Right atrium auricular region (tissue), 2 donors: ENCODE measurements around the gene ZBTB40. TPM values are rescaled to one million over a fixed set of nuclear protein-coding genes. Genes with fewer than 3 reads are reported as not detected.

Experiments used
- DNase-seq: peaks from one replicate; pipeline ENCODE4 v3.0.0-alpha.2; 2019; ENCODE audit warnings: low spot score
- H3K27ac ChIP-seq, 2 donors: fragments of 200-600 bp; sonication (generic); 1 replicate in 1 of 2; 2 replicates in 1 of 2; pipeline ENCODE4 v1.5.1; 2016 to 2019
- H3K27me3 ChIP-seq, 2 donors: fragments of 200-600 bp; sonication (generic); one replicate each; pipeline versions ENCODE4 v1.5.1 to v1.6.0; 2017 to 2019
- H3K36me3 ChIP-seq: fragments of 200-600 bp; sonication (generic); one replicate; pipeline ENCODE4 v1.5.1; 2016
- H3K4me1 ChIP-seq, 2 donors: fragments of 200-600 bp; sonication (generic); one replicate each; pipeline versions ENCODE4 v1.5.1 to v1.6.0; 2017 to 2019
- H3K4me3 ChIP-seq, 2 donors: fragments of 200-600 bp; sonication (generic); 1 replicate in 1 of 2; 2 replicates in 1 of 2; pipeline ENCODE4 v1.5.1; 2017 to 2019; ENCODE audit warnings: mild to moderate bottlenecking in 1 of 2, moderate library complexity in 1 of 2
- H3K9me3 ChIP-seq, 2 donors: fragments of 200-600 bp; sonication (generic); one replicate each; pipeline ENCODE4 v1.5.1; 2019
- total RNA-seq, 2 donors: library from RNA; depleted of rRNA; stranded (reverse); fragments of >200 nt; gene quantifications; one replicate each; pipeline ENCODE4 v1.1.0, GENCODE V29; 2016
- TF ChIP-seq, protein P1 (sequence below), 2 donors: fragments of 200-600 bp; sonication (generic); IDR thresholded peaks; one replicate each; pipeline ENCODE4 v1.5.1; 2019; ENCODE audit warnings: antibody characterized with exemption in 2 of 2

The ZBTB40 gene
- total RNA-seq, 2 donors from 2014 or later, result 10.4 to 12.5 TPM

DNA sequence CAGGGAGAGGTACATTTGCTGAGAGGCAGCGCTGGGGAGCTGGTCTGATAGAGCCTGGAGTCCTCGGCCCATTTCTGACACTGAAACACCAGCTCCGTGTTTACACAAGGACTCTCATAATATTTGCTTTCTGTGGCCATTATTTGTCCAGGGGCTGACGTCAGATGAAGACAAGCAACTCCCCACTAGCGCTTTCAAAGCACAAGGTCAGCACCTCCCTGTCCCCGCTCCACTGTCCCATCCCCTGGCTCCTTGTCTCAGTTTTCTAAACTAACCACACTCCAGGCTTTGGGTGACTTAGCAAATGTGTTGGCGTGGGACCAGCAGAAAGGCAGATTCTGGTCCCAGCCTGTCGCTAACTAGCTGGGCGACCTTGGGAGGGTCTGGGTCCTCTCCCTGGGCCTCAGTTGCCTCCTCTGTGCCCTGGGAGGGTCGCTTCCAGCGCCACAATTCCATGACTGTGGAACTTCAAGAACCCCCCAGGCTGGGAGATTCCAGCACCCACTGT is 37.4 kb upstream of the ZBTB40 start:
- peaks cover 0 to 10% of the 10 kb centered on the region in 2 donors for H3K4me1 ChIP-seq
- TF ChIP-seq, protein P1, sequence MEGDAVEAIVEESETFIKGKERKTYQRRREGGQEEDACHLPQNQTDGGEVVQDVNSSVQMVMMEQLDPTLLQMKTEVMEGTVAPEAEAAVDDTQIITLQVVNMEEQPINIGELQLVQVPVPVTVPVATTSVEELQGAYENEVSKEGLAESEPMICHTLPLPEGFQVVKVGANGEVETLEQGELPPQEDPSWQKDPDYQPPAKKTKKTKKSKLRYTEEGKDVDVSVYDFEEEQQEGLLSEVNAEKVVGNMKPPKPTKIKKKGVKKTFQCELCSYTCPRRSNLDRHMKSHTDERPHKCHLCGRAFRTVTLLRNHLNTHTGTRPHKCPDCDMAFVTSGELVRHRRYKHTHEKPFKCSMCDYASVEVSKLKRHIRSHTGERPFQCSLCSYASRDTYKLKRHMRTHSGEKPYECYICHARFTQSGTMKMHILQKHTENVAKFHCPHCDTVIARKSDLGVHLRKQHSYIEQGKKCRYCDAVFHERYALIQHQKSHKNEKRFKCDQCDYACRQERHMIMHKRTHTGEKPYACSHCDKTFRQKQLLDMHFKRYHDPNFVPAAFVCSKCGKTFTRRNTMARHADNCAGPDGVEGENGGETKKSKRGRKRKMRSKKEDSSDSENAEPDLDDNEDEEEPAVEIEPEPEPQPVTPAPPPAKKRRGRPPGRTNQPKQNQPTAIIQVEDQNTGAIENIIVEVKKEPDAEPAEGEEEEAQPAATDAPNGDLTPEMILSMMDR (IDR thresholded peaks at IDR 0.05), result no peak
- no peaks in the 10 kb centered on the region for H3K27me3 ChIP-seq
- H3K36me3 ChIP-seq, result no peaks in the 10 kb centered on the region
- no peak overlapping the region for H3K4me3 ChIP-seq
- no peaks in the 10 kb centered on the region for H3K9me3 ChIP-seq
- no peak for DNase-seq
- no peak overlapping the region for H3K27ac ChIP-seq

DNA sequence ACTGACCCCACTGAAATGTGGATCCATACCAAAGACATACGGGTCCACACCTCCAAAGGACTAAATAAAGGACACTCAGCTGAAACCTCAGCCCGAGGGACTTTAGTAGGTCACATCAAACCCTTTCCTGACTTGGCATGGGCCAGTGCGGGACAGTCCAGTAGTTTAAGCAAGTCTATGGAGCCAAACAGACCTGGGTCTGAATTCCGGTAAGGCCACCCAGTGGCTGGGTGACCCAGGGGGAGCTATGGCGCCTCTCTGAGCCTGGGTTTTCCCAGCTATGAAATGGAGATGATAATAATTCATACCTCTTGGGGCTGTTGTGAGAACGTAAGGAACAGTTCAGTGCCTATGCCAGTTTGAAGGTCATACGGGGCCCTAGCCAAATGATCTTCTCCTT is 36.2 kb upstream of the ZBTB40 start:
- Histone ChIP-seq H3K9me3 (no peaks in the 10 kb centered on the region), H3K27ac (no peak overlapping the region), H3K4me3 (no peak overlapping the region), H3K36me3 (no peaks in the 10 kb centered on the region), H3K27me3 (no peaks in the 10 kb centered on the region), H3K4me1 (peaks cover 0 to 15% of the 10 kb centered on the region in 2 donors)
- no peak for DNase-seq
- TF ChIP-seq, protein P1 (IDR thresholded peaks at IDR 0.05), result no peak

DNA sequence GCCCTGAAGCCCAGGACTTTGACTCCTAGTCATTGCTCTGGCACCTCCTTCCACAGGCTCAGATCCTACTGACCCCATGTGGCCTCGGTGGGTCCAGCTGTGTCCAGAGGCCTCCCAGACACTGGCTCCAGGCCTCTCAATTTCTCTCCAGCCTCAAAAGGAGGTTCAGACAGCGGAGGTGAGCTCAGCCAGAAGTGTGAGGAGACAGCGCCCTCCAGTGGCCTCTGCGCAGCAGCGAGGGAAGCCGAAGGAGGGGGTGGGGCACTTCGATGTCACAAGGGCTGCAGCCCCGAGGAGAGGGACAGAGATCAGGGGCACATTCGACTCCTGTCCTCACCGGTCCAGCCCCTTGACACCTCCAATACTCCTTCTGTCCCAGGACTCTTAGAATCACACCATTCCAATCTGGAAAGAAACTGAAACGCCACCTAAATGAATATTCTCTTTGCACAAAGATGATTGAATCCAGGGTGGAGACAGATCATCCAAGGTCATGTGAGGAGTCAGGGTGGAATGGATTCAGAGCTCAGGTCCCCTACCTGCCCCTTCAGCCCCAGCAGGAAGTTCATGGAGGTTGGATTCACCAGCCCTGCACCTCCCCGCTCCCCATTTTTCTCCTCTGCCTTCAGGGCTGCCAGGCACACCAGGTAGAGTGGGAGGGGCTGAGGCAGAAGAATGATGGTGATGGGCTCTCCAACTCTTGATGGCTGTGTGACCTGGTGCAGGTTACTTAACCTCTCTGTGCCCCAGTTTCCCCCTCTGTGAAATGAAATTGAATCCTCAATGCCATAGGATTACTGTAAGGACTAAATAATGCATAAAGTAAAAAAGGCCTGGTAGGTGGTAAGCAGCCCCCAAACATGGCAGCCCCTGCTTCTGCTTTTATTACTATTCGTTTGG is 34.8 kb upstream of the ZBTB40 start:
- Histone ChIP-seq H3K9me3 (no peaks in the 10 kb centered on the region), H3K27ac (no peak overlapping the region), H3K4me1 (peaks cover 0 to 15% of the 10 kb centered on the region in 2 donors), H3K36me3 (no peaks in the 10 kb centered on the region), H3K27me3 (no peaks in the 10 kb centered on the region), H3K4me3 (no peak overlapping the region)
- TF ChIP-seq, protein P1 (IDR thresholded peaks at IDR 0.05), result peak; percentile 59 to 79
- peak; percentile 1 for DNase-seq

DNA sequence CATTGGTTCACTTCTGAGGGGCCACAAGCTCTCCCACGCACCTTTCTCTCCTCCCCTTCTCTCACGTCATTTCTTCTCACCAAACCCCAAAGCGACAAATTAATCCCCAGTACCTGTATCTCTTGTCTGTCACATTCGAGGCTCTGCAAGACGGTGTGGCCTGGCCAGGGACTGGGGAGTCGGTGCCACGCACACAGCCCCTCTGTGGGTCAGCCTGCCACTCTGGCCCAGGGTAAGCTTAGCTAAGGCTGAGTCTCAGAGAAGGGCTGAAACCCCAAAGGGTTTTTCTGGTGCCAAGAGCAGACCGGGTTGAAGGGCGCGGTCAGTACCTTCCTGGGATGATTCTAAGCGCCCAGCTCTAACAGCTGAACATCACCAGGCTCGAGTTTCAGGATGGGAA is 34.2 kb upstream of the ZBTB40 start:
- no peak overlapping the region for H3K27ac ChIP-seq
- no peaks in the 10 kb centered on the region for H3K9me3 ChIP-seq
- peak; percentile 13 for DNase-seq
- H3K36me3 ChIP-seq, result no peaks in the 10 kb centered on the region
- H3K4me3 ChIP-seq, result no peak overlapping the region
- TF ChIP-seq, protein P1 (IDR thresholded peaks at IDR 0.05), result no peak
- H3K27me3 ChIP-seq, result no peaks in the 10 kb centered on the region
- peaks cover 0 to 15% of the 10 kb centered on the region in 2 donors for H3K4me1 ChIP-seq

DNA sequence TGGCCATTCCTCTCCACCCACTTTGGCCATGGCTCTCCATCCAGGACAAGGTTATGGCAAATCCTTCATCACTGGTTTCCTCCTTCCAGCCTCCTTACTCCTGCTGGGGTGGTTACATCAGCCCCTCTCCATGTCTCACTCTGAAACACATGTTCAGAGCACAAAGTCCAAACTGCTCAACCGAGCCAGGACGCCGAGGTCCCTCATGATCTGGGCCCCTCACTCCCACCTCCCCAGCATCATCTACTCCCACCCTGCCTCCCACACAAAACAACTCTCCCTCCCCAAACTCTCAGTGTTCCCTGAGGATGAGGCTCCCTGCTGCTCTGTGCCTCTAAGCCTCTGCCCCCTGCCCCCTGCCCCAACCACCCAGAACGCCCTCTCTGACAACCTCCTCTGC is 33.3 kb upstream of the ZBTB40 start:
- TF ChIP-seq, protein P1 (IDR thresholded peaks at IDR 0.05), result no peak
- H3K27ac ChIP-seq, result no peak overlapping the region
- no peak overlapping the region for H3K4me3 ChIP-seq
- no peaks in the 10 kb centered on the region for H3K36me3 ChIP-seq
- DNase-seq, result peak; percentile 40
- H3K9me3 ChIP-seq, result no peaks in the 10 kb centered on the region
- H3K4me1 ChIP-seq, result peaks cover 0 to 15% of the 10 kb centered on the region in 2 donors
- no peaks in the 10 kb centered on the region for H3K27me3 ChIP-seq
